PFSK-1 (cell line): ENCODE measurements around the gene FZD2.

Experiments
- POLR2AphosphoS5 ChIP-seq: IDR thresholded peaks from 2 replicates; pipeline ENCODE4 v1.6.1; 2012; ENCODE audit warnings: low read depth, mild to moderate bottlenecking, control low read depth, low read length, moderate library complexity
- SIN3A ChIP-seq: IDR thresholded peaks from 2 replicates; pipeline ENCODE4 v1.6.1; 2012; ENCODE audit warnings: mild to moderate bottlenecking, low read length, moderate library complexity, borderline replicate concordance; ENCODE audit not compliant: insufficient read depth
- TAF1 ChIP-seq: IDR thresholded peaks from 2 replicates; pipeline ENCODE4 v1.6.1; 2012; ENCODE audit warnings: low read length, control low read depth, borderline replicate concordance; ENCODE audit not compliant: insufficient read depth
- TF ChIP-seq, protein P1 (sequence below), 2 experiments: IDR thresholded peaks; 2 replicates each; pipeline versions ENCODE4 v1.6.1 to v1.8.0; 2011 to 2012; ENCODE audit warnings: low read depth in 2 of 2, low read length in 2 of 2, control low read depth in 1 of 2, inconsistent platforms in 1 of 2, mild to moderate bottlenecking in 1 of 2, moderate library complexity in 1 of 2; ENCODE audit not compliant: insufficient read depth in 1 of 2

- TF ChIP-seq SIN3A (no peak), POLR2AphosphoS5 (no peak), TAF1 (no peak)
- TF ChIP-seq, protein P1, sequence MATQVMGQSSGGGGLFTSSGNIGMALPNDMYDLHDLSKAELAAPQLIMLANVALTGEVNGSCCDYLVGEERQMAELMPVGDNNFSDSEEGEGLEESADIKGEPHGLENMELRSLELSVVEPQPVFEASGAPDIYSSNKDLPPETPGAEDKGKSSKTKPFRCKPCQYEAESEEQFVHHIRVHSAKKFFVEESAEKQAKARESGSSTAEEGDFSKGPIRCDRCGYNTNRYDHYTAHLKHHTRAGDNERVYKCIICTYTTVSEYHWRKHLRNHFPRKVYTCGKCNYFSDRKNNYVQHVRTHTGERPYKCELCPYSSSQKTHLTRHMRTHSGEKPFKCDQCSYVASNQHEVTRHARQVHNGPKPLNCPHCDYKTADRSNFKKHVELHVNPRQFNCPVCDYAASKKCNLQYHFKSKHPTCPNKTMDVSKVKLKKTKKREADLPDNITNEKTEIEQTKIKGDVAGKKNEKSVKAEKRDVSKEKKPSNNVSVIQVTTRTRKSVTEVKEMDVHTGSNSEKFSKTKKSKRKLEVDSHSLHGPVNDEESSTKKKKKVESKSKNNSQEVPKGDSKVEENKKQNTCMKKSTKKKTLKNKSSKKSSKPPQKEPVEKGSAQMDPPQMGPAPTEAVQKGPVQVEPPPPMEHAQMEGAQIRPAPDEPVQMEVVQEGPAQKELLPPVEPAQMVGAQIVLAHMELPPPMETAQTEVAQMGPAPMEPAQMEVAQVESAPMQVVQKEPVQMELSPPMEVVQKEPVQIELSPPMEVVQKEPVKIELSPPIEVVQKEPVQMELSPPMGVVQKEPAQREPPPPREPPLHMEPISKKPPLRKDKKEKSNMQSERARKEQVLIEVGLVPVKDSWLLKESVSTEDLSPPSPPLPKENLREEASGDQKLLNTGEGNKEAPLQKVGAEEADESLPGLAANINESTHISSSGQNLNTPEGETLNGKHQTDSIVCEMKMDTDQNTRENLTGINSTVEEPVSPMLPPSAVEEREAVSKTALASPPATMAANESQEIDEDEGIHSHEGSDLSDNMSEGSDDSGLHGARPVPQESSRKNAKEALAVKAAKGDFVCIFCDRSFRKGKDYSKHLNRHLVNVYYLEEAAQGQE (IDR thresholded peaks at IDR 0.05; ENCODE audit: insufficient read depth in 1 of 2, low read depth in 2 of 2, low read length in 2 of 2), result no peak
Measured at GRCh38 chr17:44561237-44561623, 3.9 kb downstream of the FZD2 start.
